Tibial nerve (tissue), 4 donors: ENCODE data around the gene GABRB1. TPM values are rescaled to one million over a fixed set of nuclear protein-coding genes. Genes with fewer than 3 reads are reported as not detected.

Source experiments
- DNase-seq, 2 donors: peaks; one replicate each; pipeline ENCODE4 v3.0.0-alpha.2; 2019; ENCODE audit warnings: low spot score in 2 of 2
- H3K27ac ChIP-seq, 4 donors: fragments of 200-600 bp; sonication (generic) in 3 of 4; one replicate each; pipeline ENCODE4 v1.5.1; 2017 to 2019; ENCODE audit warnings: mild to moderate bottlenecking in 1 of 4
- H3K27me3 ChIP-seq, 2 donors: fragments of 200-600 bp; sonication (generic) in 1 of 2; one replicate each; pipeline versions ENCODE4 v1.5.1 to v1.6.0; 2017 to 2019
- H3K36me3 ChIP-seq, 3 donors: fragments of 200-600 bp; sonication (generic); one replicate each; pipeline ENCODE4 v1.5.1; 2018 to 2019
- H3K4me1 ChIP-seq, 4 donors: fragments of 200-600 bp; sonication (generic) in 3 of 4; one replicate each; pipeline ENCODE4 v1.5.1; 2017 to 2019
- H3K4me3 ChIP-seq, 4 donors: fragments of 200-600 bp; sonication (generic) in 3 of 4; one replicate each; pipeline ENCODE4 v1.5.1; 2017 to 2019; ENCODE audit warnings: mild to moderate bottlenecking in 1 of 4, moderate library complexity in 1 of 4
- H3K9me3 ChIP-seq, 4 donors: fragments of 200-600 bp; sonication (generic) in 3 of 4; one replicate each; pipeline ENCODE4 v1.5.1; 2017 to 2019
- EP300 ChIP-seq, 2 donors: sonication (generic); formaldehyde crosslinking; IDR thresholded peaks; one replicate each; pipeline ENCODE4 v1.6.1; 2017; ENCODE audit warnings: antibody characterized with exemption in 2 of 2, mild to moderate bottlenecking in 1 of 2
- POLR2A ChIP-seq, 2 donors: fragments of 450-650 bp; IDR thresholded peaks; one replicate each; pipeline ENCODE4 v1.6.1; 2017; ENCODE audit warnings: antibody characterized with exemption in 2 of 2, mild to moderate bottlenecking in 2 of 2, moderate library complexity in 2 of 2
- WGBS, 2 donors: methylation state at CpG; one replicate each; pipeline ENCODE4 v1.1.5; 2018; 5-methylcytosine and 5-hydroxymethylcytosine counted together
- total RNA-seq, 4 donors: library from RNA; depleted of rRNA; stranded (reverse); fragments of >200 nt; gene quantifications; one replicate each; pipeline ENCODE4 v1.1.0, GENCODE V29; 2016
- TF ChIP-seq, protein P1 (sequence below), 5 experiments: fragments of 200-600 bp in 3 of 5; fragments of 450-650 bp in 2 of 5; sonication (generic) in 3 of 5; IDR thresholded peaks; one replicate each; pipeline ENCODE4 v1.5.1; 2016 to 2019; ENCODE audit warnings: antibody characterized with exemption in 5 of 5, mild to moderate bottlenecking in 3 of 5, moderate library complexity in 2 of 5

GABRB1 gene
- total RNA-seq, 4 donors from 2014 or later: not detected

DNA sequence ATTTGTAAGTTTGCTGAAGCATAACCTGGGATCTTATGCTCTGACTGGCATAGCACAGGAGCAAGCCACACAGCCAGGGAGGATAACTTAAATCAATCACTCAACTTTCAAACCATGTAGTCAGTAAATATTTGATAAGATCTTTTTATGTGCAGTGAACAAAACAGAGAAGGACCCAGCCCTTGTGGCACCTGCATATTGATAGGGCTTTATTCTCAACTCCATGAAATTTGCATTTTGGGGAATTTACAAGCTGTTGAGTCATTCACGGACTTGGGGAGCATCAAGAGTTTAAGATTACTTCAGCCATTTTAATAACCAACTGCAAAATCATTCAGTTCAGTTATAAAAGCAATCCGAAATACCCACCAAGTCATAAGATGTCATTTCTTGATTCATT, 309.5 kb downstream of the GABRB1 start:
- no peaks in the 10 kb centered on the region for H3K4me1 ChIP-seq
- no peaks in the 10 kb centered on the region for H3K36me3 ChIP-seq
- H3K27me3 ChIP-seq: no peaks in the 10 kb centered on the region
- no peak overlapping the region for H3K4me3 ChIP-seq
- no peaks in the 10 kb centered on the region for H3K9me3 ChIP-seq
- H3K27ac ChIP-seq: no peak overlapping the region
- WGBS, 2 donors: 77 to 86% methylated on average over 2 of the region's 2 CpGs
- no peak for DNase-seq
- no peak for TF ChIP-seq POLR2A (IDR thresholded peaks at IDR 0.05)
- no peak for TF ChIP-seq EP300 (IDR thresholded peaks at IDR 0.05)
- TF ChIP-seq, protein P1, sequence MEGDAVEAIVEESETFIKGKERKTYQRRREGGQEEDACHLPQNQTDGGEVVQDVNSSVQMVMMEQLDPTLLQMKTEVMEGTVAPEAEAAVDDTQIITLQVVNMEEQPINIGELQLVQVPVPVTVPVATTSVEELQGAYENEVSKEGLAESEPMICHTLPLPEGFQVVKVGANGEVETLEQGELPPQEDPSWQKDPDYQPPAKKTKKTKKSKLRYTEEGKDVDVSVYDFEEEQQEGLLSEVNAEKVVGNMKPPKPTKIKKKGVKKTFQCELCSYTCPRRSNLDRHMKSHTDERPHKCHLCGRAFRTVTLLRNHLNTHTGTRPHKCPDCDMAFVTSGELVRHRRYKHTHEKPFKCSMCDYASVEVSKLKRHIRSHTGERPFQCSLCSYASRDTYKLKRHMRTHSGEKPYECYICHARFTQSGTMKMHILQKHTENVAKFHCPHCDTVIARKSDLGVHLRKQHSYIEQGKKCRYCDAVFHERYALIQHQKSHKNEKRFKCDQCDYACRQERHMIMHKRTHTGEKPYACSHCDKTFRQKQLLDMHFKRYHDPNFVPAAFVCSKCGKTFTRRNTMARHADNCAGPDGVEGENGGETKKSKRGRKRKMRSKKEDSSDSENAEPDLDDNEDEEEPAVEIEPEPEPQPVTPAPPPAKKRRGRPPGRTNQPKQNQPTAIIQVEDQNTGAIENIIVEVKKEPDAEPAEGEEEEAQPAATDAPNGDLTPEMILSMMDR (IDR thresholded peaks at IDR 0.05): no peak

- Histone ChIP-seq H3K9me3 (no peaks in the 10 kb centered on the region), H3K4me1 (no peaks in the 10 kb centered on the region), H3K36me3 (no peaks in the 10 kb centered on the region), H3K4me3 (no peak overlapping the region), H3K27ac (no peak overlapping the region), H3K27me3 (no peaks in the 10 kb centered on the region)
- WGBS, 2 donors: 74 to 78% methylated on average over 4 of the region's 4 CpGs
- TF ChIP-seq, protein P1 (IDR thresholded peaks at IDR 0.05): no peak
- TF ChIP-seq POLR2A (IDR thresholded peaks at IDR 0.05) (no peak), EP300 (IDR thresholded peaks at IDR 0.05) (no peak)
- DNase-seq: no peak
These were observed 311.4 kb downstream of the GABRB1 start for GRCh38 chr4:47342796-47343195.

- Histone ChIP-seq H3K27me3 (no peaks in the 10 kb centered on the region), H3K4me1 (no peaks in the 10 kb centered on the region), H3K36me3 (no peaks in the 10 kb centered on the region), H3K4me3 (no peak overlapping the region), H3K27ac (no peak overlapping the region), H3K9me3 (no peaks in the 10 kb centered on the region)
- WGBS, 2 donors: 85 to 89% methylated on average over 4 of the region's 4 CpGs
- DNase-seq: no peak
- TF ChIP-seq EP300 (IDR thresholded peaks at IDR 0.05): no peak
- no peak for TF ChIP-seq POLR2A (IDR thresholded peaks at IDR 0.05)
- TF ChIP-seq, protein P1 (IDR thresholded peaks at IDR 0.05): no peak
These were observed 318.0 kb downstream of the GABRB1 start for GRCh38 chr4:47349326-47349725.

DNA sequence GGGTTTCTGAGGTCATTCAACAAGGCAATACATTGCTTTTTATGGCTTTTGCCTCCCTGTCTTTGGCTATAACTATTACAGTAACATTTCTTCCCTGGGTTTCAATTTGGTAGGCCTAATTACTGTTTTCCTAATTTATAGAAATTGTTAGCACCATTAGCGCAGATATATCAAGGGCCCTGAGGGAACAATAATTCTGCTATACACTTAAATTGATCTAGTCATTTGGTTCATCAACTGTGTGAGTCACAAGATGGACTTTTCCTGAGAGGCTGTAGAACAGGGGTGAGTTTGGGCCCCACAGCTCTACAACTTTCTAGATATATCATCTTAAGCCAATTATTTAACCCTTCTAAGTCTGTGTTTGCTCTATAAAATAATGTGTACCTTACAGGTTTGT, 324.2 kb downstream of the GABRB1 start:
- no peak overlapping the region for H3K4me3 ChIP-seq
- no peaks in the 10 kb centered on the region for H3K9me3 ChIP-seq

DNA sequence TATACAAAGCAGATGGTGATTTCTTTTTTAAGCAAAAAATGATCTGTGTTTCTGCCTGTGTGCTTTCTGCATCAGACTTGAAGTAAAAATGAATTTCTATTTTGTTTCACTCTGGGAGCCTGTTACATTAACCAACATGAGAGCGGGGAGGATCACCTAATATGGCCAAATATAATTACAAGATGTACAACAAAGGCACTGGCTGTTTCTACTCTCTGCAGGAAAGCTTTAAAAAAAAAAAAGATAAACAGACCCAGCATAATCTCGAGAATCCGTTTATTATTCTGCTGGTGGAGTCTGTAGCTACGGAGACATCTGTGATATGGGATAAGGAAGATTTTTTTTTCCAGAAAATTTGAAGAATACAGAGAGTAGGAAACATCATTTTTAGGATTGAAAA, 328.5 kb downstream of the GABRB1 start:
- Histone ChIP-seq H3K36me3 (no peaks in the 10 kb centered on the region), H3K9me3 (no peaks in the 10 kb centered on the region), H3K27me3 (no peaks in the 10 kb centered on the region), H3K27ac (no peak overlapping the region), H3K4me1 (no peaks in the 10 kb centered on the region), H3K4me3 (no peak overlapping the region)
- DNase-seq: no peak
- TF ChIP-seq, protein P1 (IDR thresholded peaks at IDR 0.05): no peak
- TF ChIP-seq POLR2A (IDR thresholded peaks at IDR 0.05) (no peak), EP300 (IDR thresholded peaks at IDR 0.05) (no peak)
- WGBS, 2 donors: 33 to 41% methylated on average over 4 of the region's 4 CpGs

More for the DNA sequence above, 324.2 kb downstream of the GABRB1 start:
- H3K27ac ChIP-seq: no peak overlapping the region
- no peaks in the 10 kb centered on the region for H3K4me1 ChIP-seq
- TF ChIP-seq, protein P1 (IDR thresholded peaks at IDR 0.05): no peak
- no peak for TF ChIP-seq POLR2A (IDR thresholded peaks at IDR 0.05)
- no peak for TF ChIP-seq EP300 (IDR thresholded peaks at IDR 0.05)
- DNase-seq: no peak
- WGBS, 2 donors: 83 to 100% methylated on average over 1 of the region's 1 CpG
- H3K27me3 ChIP-seq: no peaks in the 10 kb centered on the region
- H3K36me3 ChIP-seq: no peaks in the 10 kb centered on the region
